GM10248 (cell line): Measurements from ENCODE around the gene RSBN1L.
"Not testable (repeated sequence)": the region's sequence is repeated elsewhere in the genome, so short reads cannot be mapped to it uniquely, and the experiment has no call there.

Experiments used
- CTCF ChIA-PET: fragments of 300-600 bp; sonication (Branson Sonifier 250); formaldehyde crosslinking; extraction: SDS; loops from one replicate; lab custom pipeline; 2021; ENCODE audit warnings: antibody characterized with exemption; lab: Yijun Ruan, JAX
- POLR2A ChIA-PET: fragments of 350-650 bp; sonication (Branson Sonifier 250); formaldehyde crosslinking; extraction: SDS; loops from one replicate; lab custom pipeline; 2020; ENCODE audit warnings: antibody characterized with exemption; lab: Yijun Ruan, JAX
- DNase-seq: peaks from one replicate; pipeline ENCODE4 v3.0.0; 2012; ENCODE audit errors: extremely low spot score
- CTCF ChIP-seq: IDR thresholded peaks from 2 replicates; pipeline ENCODE4 v1.5.1; 2012; ENCODE audit warnings: mild to moderate bottlenecking, low read depth; ENCODE audit errors: extremely low read depth, missing control alignments, control extremely low read depth

The RSBN1L gene

GRCh38 chr7:77696057-77696642 is at the start of gene RSBN1L:
RSBN1L (plus strand) TSS chr7:77696459; CDS start chr7:77696470, 11 bp downstream.
- ChIA-PET POLR2A (interaction anchor here (1.0 kb wide), 1 partner anchor 40 kb away, joined by 3 read pairs; no protein-coding TSS in a partner anchor), CTCF (interaction anchor here (0.8 to 3.9 kb wide), 13 partner anchors 9 to 90 kb away, joined by 3 to 17 read pairs (median 3); no protein-coding TSS in a partner anchor)
- TF ChIP-seq CTCF: peak; percentile 24
- DNase-seq: peak; percentile 96

- DNase-seq: no peak
- POLR2A ChIA-PET: no interaction called here
- TF ChIP-seq CTCF: no peak
- CTCF ChIA-PET: interaction anchor here (0.6 to 3.8 kb wide), 3 partner anchors 11 to 391 kb away, joined by 3 to 27 read pairs (median 27); no protein-coding TSS in a partner anchor
These were observed 47.4 kb upstream of the RSBN1L start for GRCh38 chr7:77648742-77649338.

GRCh38 chr7:77649716-77650349 is 46.4 kb upstream of the RSBN1L start:
- DNase-seq: no peak
- CTCF ChIA-PET: interaction anchor here (1.0 to 4.2 kb wide), 9 partner anchors 10 to 394 kb away, joined by 3 to 38 read pairs (median 19); no protein-coding TSS in a partner anchor
- no peak for TF ChIP-seq CTCF
- POLR2A ChIA-PET: no interaction called here

- ChIA-PET CTCF (interaction anchor here (0.7 to 4.2 kb wide), 66 partner anchors 8 to 1525 kb away, joined by 3 to 38 read pairs (median 4); partner anchors contain the start of gene RSBN1L), POLR2A (no interaction called here)
- peak; percentile 60 for DNase-seq
- peak; percentile 69 for TF ChIP-seq CTCF
These were observed 44.6 kb upstream of the RSBN1L start for GRCh38 chr7:77651575-77652162.

GRCh38 chr7:77652826-77653225 is 43.4 kb upstream of the RSBN1L start:
- DNase-seq, POLR2A ChIA-PET: not testable (repeated sequence)
- CTCF ChIA-PET: interaction anchor here (0.9 to 4.2 kb wide), 10 partner anchors 12 to 284 kb away, joined by 3 to 27 read pairs (median 6); no protein-coding TSS in a partner anchor

- POLR2A ChIA-PET: no interaction called here
- DNase-seq: no peak
- TF ChIP-seq CTCF: no peak
- CTCF ChIA-PET: interaction anchor here (0.9 to 4.2 kb wide), 4 partner anchors 35 to 110 kb away, joined by 3 to 27 read pairs (median 11); no protein-coding TSS in a partner anchor
These were observed 42.7 kb upstream of the RSBN1L start for GRCh38 chr7:77653572-77653971.
